ENCODE results near the gene CADPS2. TPM values are rescaled to one million over a fixed set of nuclear protein-coding genes. Genes with fewer than 3 reads are reported as not detected.

CADPS2 gene
- total and polyA plus RNA-seq, 2 donors (not counting 3 experiments of a cell fraction or from before 2014, with no cell fraction given), result 9.5 to 22.6 TPM

GRCh38 chr7:122622682-122623081 lies 263.6 kb downstream of the CADPS2 start:
- TF ChIP-seq, protein P1, sequence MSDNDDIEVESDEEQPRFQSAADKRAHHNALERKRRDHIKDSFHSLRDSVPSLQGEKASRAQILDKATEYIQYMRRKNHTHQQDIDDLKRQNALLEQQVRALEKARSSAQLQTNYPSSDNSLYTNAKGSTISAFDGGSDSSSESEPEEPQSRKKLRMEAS (IDR thresholded peaks at IDR 0.05; ENCODE audit: insufficient read depth, insufficient read length), result no peak
- TF ChIP-seq, protein P2, sequence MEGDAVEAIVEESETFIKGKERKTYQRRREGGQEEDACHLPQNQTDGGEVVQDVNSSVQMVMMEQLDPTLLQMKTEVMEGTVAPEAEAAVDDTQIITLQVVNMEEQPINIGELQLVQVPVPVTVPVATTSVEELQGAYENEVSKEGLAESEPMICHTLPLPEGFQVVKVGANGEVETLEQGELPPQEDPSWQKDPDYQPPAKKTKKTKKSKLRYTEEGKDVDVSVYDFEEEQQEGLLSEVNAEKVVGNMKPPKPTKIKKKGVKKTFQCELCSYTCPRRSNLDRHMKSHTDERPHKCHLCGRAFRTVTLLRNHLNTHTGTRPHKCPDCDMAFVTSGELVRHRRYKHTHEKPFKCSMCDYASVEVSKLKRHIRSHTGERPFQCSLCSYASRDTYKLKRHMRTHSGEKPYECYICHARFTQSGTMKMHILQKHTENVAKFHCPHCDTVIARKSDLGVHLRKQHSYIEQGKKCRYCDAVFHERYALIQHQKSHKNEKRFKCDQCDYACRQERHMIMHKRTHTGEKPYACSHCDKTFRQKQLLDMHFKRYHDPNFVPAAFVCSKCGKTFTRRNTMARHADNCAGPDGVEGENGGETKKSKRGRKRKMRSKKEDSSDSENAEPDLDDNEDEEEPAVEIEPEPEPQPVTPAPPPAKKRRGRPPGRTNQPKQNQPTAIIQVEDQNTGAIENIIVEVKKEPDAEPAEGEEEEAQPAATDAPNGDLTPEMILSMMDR (IDR thresholded peaks at IDR 0.05; ENCODE audit: extremely low read depth in 1 of 2, insufficient read depth in 1 of 2, low read depth in 1 of 2, low read length in 2 of 2), result no peak
- TF ChIP-seq EZH2 (IDR thresholded peaks at IDR 0.05; ENCODE audit: borderline replicate concordance, low read depth, low read length, severe bottlenecking) (no peak), POLR2A (IDR thresholded peaks at IDR 0.05; ENCODE audit: low read depth, low read length) (no peak), FOS (IDR thresholded peaks at IDR 0.05; ENCODE audit: borderline replicate concordance, insufficient read depth, low read length) (no peak)
- no TSS peak for BruUV-seq (replicated peaks)
- Histone ChIP-seq H3K9me3 (replicated peaks; ENCODE audit: control insufficient read depth, insufficient read depth, low read length) (no peaks in the 10 kb centered on the region), H3K27me3 (ENCODE audit: control insufficient read depth in 2 of 2, insufficient read depth in 2 of 2, low read length in 2 of 2) (no peaks in the 10 kb centered on the region), H3K79me2 (ENCODE audit: control insufficient read depth, insufficient read depth, low read length) (no peaks in the 10 kb centered on the region), H2AFZ (ENCODE audit: low read depth, low read length) (no peak overlapping the region), H3K4me3 (replicated peaks in 1 of 3; ENCODE audit: insufficient read depth in 1 of 3, low read depth in 1 of 3, low read length in 3 of 3) (no peak overlapping the region), H3K36me3 (ENCODE audit: control insufficient read depth in 2 of 2, extremely low read depth in 1 of 2, insufficient read depth in 2 of 2, low read length in 2 of 2) (no peaks in the 10 kb centered on the region), H3K4me1 (ENCODE audit: control insufficient read depth, extremely low read depth, insufficient read depth, low read length) (no peaks in the 10 kb centered on the region), H3K4me2 (ENCODE audit: insufficient read depth, low read length) (no peak overlapping the region), H3K27ac (ENCODE audit: insufficient read depth, low read depth, low read length) (no peak overlapping the region), H4K20me1 (replicated peaks; ENCODE audit: control insufficient read depth, extremely low read depth, insufficient read depth, low read length) (no peaks in the 10 kb centered on the region), H3K9ac (replicated peaks; ENCODE audit: extremely low read depth, insufficient read depth, low read length) (no peak overlapping the region), H3K9me1 (replicated peaks; ENCODE audit: control insufficient read depth, extremely low read depth, insufficient read depth, low read length) (no peaks in the 10 kb centered on the region)
- POLR2A ChIA-PET, result no interaction called here
- dilution Hi-C loops (cut with MboI; ENCODE audit: extremely low pct_ligation_motif_present, low sequenced_read_pairs), result no loop called here
- no peak for DNase-seq (ENCODE audit: low read depth, low spot score)
- CTCF ChIA-PET, result interaction anchor here (0.6 kb wide), 1 partner anchor 90 kb away, joined by 3 read pairs; no protein-coding TSS in a partner anchor
- intact Hi-C loops (cut with micrococcal nuclease), result no loop called here
- FAIRE-seq, result no peak

GRCh38 chr7:122619664-122620063 lies 266.6 kb downstream of the CADPS2 start:
- no peaks in the 10 kb centered on the region for H3K27me3 ChIP-seq (ENCODE audit: control insufficient read depth in 2 of 2, insufficient read depth in 2 of 2, low read length in 2 of 2)
- TF ChIP-seq POLR2AphosphoS5 (IDR thresholded peaks at IDR 0.05; ENCODE audit: insufficient read depth, low read depth, low read length), result no peak
- TF ChIP-seq, protein P2 (IDR thresholded peaks at IDR 0.05; ENCODE audit: extremely low read depth in 1 of 2, insufficient read depth in 1 of 2, low read depth in 1 of 2, low read length in 2 of 2), result no peak
- no peak for TF ChIP-seq POLR2A (IDR thresholded peaks at IDR 0.05; ENCODE audit: low read depth, low read length)
- TF ChIP-seq FOS (IDR thresholded peaks at IDR 0.05; ENCODE audit: borderline replicate concordance, insufficient read depth, low read length), result no peak
- no peak for TF ChIP-seq GATA2 (IDR thresholded peaks at IDR 0.05; ENCODE audit: insufficient read depth, insufficient read length, low read depth, low read length)
- no peak for TF ChIP-seq EZH2 (IDR thresholded peaks at IDR 0.05; ENCODE audit: borderline replicate concordance, low read depth, low read length, severe bottlenecking)
- TF ChIP-seq, protein P1 (IDR thresholded peaks at IDR 0.05; ENCODE audit: insufficient read depth, insufficient read length), result no peak
- DNase-seq (ENCODE audit: low read depth, low spot score), result no peak
- no peaks in the 10 kb centered on the region for H3K9me1 ChIP-seq (replicated peaks; ENCODE audit: control insufficient read depth, extremely low read depth, insufficient read depth, low read length)
- CTCF ChIA-PET, result interaction anchor here (1.0 kb wide), 1 partner anchor 30 kb away, joined by 3 read pairs; no protein-coding TSS in a partner anchor
- no peaks in the 10 kb centered on the region for H3K79me2 ChIP-seq (ENCODE audit: control insufficient read depth, insufficient read depth, low read length)
- H2AFZ ChIP-seq (ENCODE audit: low read depth, low read length), result no peak overlapping the region
- no peaks in the 10 kb centered on the region for H3K4me1 ChIP-seq (ENCODE audit: control insufficient read depth, extremely low read depth, insufficient read depth, low read length)
- H4K20me1 ChIP-seq (replicated peaks; ENCODE audit: control insufficient read depth, extremely low read depth, insufficient read depth, low read length), result no peaks in the 10 kb centered on the region
- H3K4me3 ChIP-seq (replicated peaks in 1 of 3; ENCODE audit: insufficient read depth in 1 of 3, low read depth in 1 of 3, low read length in 3 of 3), result no peak overlapping the region
- H3K9ac ChIP-seq (replicated peaks; ENCODE audit: extremely low read depth, insufficient read depth, low read length), result no peak overlapping the region
- no peaks in the 10 kb centered on the region for H3K9me3 ChIP-seq (replicated peaks; ENCODE audit: control insufficient read depth, insufficient read depth, low read length)
- no TSS peak for BruUV-seq (replicated peaks)
- no peak overlapping the region for H3K27ac ChIP-seq (ENCODE audit: insufficient read depth, low read depth, low read length)
- H3K4me2 ChIP-seq (ENCODE audit: insufficient read depth, low read length), result no peak overlapping the region
- no peaks in the 10 kb centered on the region for H3K36me3 ChIP-seq (ENCODE audit: control insufficient read depth in 2 of 2, extremely low read depth in 1 of 2, insufficient read depth in 2 of 2, low read length in 2 of 2)
- FAIRE-seq, result no peak
- dilution Hi-C loops (cut with MboI; ENCODE audit: extremely low pct_ligation_motif_present, low sequenced_read_pairs) (no loop called here), intact Hi-C loops (cut with micrococcal nuclease) (no loop called here)
- POLR2A ChIA-PET, result no interaction called here
